ENCODE results near the gene POLR1E.
A peak's percentile ranks its signal among the peaks of the same experiment; 100 is the strongest.
"Not testable (repeated sequence)": the region's sequence is repeated elsewhere in the genome, so short reads cannot be mapped to it uniquely, and the experiment has no call there.

The POLR1E gene

DNA sequence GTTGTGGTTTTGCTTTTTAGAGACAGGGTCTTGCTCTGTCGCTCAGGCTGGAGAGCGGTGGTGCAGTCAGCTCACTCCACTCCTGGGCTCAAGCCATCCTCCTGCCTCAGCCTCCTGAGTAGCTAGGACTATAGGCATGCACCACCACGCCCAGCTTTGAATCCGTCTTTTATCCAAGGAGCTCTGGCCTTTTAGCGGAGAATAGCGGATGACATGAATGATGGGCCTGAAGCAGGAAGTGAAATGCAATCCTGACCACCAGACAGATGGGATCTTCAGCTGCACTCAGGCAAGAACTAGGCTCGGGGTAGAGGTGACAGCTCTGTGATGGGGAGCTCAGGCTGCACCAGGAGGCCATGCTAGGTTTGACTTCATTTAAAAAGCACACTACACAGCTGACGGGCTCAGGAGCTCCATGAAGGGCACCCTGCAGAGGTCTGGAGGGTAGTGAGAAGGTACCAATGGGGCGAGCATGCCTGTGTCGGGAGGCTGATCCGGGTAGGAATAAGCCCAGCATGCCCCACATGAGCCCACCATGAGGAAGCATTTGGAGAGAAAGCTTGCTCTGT lies 21.9 kb downstream of the POLR1E start:
- no peak for DNase-seq

DNA sequence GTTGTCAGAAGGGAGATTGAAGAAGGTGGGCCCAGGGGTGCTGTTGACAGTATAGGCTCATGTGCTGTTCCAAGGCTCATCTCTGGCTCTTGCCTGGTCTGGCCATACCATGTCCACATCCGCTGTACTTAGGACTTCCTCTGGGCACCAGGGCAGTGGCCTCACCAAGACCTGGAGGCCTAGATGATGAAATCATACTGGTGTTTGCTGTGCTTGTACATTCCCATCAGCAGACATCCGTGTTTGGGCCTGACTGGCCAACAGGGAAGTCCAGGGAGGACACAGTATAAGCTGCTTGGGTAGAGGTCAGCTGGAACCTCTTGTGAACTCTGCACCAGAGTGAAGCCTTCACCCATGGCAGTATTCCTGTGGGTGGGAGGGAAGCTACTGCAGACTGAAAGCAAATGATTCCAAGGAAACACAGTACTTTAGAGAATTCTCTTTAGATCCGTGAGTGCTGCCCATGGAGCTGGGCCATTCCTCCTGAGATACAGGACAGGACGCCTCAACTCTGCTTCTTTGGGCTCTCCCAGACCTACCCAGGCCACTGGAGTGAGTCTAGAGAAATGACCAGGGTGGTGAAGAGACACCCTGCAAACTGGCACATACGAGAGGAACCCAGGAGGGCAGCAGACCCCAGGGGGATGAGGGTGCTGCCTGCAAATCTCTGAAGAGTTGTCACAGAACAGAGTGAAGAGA lies 22.5 kb downstream of the POLR1E start:
- DNase-seq: no peak

DNA sequence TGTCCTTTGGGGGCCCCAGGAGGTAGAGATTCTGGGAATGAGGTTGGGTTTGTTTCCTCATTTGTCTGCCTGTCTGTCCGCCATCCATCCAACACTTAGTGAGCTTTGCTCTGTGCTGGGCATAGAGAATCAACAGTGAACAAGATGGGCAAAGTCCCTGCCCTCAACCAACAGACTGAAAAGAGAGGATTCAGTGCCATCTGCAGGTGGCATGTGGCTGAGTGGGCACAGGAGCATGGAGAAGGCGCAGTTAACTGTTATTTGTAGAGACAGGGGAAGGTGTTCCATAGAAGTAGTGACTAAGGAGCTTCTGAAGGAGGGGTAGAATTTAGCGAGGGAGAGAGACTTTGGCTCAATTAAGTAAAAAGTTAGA lies 23.1 kb downstream of the POLR1E start:
- peak; percentile 24 for DNase-seq

DNA sequence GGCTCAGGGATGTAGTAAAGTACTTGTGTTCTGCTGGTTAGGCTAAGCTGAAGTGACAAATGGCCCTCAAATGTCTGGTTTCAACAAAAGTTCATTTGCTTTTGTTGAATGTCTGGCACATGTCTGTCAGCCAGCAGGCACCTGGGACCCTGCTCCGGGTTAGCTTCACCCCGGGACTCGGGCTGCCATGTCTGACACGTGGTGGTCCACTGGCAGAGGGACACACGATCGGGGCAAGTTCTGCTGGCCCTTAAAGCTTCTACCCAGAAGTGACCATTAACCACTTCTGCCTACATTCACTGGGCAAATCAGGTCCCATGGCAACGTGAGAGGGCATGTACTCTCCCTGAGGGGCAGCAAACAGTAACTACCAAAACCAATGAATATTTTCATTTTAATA lies 23.8 kb downstream of the POLR1E start:
- DNase-seq: no peak

DNA sequence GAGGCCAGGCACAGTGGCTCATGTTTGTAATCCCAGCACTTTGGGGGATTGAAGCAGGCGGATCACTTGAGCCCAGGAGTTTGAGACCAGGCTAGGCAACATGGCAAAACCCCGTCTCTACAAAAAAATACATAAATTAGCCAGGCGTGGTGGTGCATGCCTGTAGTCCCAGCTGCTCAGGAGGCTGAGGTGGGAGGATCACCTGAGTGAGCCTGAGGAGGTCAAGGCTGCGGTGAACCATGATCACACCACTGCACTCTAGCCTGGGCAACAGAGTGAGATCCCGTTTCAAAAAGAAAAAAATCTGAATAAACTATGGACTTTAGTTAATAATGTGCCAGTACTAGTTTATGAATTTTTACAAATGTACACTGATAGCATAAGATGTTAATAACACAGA lies 24.3 kb downstream of the POLR1E start:
- DNase-seq: not testable (repeated sequence)

DNA sequence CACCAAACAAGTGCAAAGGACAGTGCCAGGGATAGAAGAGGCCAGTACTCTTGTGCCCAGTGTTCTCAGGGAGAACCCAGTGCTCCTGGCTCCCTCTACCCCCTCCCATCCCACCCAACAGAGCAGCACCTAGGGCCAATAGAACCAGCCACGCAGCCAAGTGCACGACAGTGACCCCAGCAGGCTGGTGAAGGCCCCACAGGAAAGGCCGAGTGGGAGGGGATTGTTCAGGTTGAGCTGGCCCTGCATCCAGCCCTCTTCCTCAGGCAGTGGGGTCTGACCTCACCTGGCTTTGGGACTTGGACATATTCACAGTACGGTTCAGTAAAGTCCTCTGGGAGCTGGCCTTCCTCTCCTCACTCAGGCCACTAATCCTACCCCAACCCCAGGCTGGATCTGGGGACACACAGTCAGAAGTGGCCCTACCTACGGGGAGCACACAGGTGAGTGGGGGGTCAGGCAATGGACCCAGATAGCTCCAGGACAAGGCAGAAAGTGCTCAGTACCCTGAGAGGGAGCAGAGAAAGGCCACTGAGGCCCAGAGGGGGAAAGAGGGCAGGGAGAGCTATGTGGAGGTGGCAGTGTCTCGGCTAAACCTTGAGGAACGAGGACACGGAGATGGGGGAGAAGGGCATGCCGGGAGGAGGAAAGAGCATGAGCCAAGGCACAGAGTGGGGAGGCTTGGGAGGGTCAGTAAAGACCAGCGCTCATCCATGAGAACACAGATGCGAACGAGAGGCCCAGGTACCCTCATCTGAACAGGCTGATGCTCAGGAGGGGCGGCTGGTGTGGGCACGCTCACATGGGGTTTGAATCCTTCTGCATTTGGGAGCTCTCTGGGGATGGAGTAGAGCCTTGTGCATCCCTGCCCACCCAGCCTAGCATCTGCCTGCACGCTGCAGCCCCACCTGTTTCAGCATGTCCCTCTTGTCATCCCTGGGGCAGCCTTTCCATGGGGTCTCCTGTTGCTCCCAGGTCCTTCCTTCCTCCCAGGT lies 25.6 kb downstream of the POLR1E start:
- DNase-seq: no peak

DNA sequence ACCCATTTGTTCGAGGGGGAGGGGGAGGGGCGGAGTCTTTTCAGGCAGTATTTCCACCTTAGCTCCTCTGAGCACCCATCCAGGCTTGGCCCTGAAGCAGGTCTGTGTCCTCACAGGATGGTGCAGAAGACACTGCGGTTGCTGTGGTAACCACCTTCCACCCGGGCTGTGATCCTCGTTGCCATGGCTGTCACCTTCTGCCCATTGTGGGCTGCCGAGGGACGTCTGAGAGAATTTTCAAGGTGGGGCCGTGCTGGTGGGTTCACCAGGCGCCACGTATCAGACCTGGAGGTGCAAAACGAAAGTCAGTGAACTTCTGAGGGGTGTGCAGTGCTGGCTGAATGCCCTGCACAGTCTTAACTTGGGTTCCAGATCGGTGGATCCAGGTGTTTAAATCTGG lies 26.7 kb downstream of the POLR1E start:
- peak; percentile 53 for DNase-seq

DNA sequence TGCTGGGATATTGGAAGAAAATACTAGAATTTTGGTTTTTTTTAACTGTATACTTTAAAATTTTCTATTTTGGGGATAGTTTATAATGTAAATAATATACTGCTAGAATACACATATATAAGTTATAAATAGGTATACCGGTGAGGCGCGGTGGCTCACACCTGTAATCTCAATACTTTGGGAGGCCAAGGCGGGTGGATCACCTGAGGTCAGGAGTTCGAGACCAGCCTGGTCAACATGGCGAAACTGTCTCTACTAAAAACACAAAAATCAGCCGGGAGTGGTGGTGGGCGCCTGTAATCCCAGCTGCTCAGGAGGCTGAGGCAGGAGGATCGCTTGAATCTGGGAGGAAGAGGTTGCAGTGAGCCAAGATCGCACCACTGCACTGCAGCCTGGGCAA lies 28.7 kb downstream of the POLR1E start:
- not testable (repeated sequence) for DNase-seq

DNA sequence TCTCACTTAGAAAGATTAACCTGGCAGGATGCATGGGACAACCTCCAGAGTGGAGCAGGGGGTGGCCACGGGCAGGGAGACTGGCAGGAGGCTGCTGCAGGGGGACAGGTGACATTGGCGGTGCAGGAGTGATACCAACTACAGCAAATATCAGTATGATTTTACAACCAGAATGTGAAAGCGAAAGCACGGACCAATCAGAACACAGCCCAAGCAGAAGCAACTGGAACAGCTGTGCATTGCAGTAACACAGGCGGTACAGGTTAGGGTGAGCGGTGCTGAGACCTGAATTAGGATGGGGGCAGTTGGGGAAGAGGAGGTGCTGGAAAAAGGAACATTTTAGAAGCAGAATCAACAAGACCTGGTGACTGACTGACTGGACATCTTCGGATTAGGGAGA lies 29.3 kb downstream of the POLR1E start:
- no peak for DNase-seq

DNA sequence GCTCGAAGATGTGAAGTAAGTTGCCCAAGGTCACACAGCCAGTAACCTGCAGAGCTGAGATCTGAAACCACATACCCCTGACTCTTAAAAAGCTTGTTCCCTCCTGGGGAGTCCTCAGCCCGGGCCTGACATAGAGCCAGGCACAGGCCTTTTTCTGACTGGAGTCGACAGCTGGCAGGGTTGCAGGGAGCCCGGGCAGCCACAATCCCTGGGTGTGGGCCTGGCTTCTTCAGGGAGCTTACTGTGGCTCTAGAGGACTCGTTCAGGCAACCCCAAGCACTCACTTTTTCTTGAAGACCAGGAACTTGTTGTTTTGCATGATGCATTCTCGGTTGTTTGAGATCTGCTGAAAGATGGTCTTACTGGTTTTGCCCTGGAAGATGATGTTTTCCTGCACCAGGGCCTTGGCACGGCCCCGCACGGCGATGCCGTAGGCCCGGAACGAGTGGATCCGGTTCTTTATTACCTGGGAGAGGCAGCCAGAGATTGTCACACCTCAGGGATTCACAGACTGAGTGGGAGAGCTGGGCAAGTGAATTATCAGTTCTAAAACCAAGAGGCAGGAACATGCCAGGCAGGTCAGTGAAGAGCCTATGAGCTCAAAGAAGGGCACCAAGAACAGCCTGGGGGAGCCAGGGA lies 30.0 kb downstream of the POLR1E start:
- no peak for DNase-seq

DNA sequence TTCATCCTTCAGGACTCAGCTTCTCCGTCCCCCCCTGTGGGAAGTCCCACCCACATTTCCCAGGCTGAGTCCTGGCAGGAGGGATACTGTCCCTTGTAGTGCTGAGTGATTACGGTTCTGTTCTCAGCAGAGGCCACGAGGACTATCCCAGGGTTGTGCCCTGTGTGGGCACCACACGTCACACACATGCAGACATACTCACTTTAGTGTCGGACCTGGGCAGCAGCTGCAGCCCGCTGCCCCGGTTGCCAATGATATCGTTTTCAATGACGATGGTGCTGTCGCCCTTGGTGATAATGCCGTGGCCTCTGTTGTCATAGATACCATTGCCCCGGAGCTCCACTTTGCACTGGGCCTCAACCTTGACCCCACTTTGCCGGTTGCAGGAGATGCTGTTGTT lies 32.2 kb downstream of the POLR1E start:
- DNase-seq: no peak

DNA sequence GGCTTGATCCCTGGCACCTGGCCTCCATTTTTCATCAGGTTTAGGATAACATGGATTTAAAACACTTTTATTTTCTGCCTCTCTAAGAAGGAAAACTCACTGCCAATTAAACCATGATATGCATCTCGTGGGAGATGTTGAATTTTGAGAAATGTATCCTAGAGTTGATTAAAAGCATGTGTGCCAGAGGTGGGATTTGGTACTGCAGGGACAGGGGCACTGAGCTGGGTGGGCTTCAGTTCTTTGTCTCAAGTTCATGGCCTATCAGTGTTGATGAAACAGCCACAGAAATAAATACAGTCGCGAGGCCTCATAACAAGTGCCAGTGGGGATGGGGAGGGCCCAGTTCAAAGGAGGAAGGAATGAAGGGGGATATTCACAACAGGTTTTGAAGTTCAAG lies 34.9 kb downstream of the POLR1E start:
- DNase-seq: no peak

DNA sequence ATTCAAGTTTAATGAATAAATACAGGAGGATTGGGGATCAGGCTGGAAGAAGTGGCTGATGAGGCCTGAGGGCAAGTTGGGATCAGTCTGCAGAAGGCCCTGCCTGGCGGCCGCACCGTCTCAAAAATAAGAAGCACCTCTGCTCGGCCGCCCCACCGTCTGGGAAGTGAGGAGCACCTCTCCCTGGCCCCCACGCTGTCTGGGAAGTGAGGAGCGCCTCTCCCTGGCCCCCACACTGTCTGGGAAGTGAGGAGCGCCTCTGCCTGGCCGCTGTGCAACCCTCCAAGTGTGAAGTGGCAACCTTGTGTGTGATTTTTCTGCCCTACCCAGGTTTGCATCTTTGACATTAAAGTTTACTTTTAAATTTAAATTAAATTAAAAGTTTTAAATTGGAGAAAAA lies 35.4 kb downstream of the POLR1E start:
- no peak for DNase-seq

DNA sequence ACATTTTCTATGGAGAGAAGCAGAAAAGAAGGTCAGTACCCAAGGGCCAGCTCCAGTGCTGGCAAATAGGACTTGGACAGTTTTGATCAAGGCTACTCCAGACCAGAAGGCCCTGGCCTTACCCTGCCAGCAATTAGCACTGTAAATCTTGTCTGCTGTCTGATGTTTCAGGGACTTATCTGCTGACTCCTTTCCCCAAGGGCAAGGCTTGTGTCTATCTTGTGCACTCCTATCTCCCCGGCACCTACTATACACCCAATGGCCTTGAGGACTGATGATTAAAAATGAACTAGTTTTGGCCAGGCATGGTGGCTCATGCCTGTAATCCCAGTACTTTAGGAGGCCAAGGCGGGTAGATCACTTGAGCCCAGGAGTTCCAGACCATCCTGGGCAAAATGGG lies 37.2 kb downstream of the POLR1E start:
- no peak for DNase-seq

DNA sequence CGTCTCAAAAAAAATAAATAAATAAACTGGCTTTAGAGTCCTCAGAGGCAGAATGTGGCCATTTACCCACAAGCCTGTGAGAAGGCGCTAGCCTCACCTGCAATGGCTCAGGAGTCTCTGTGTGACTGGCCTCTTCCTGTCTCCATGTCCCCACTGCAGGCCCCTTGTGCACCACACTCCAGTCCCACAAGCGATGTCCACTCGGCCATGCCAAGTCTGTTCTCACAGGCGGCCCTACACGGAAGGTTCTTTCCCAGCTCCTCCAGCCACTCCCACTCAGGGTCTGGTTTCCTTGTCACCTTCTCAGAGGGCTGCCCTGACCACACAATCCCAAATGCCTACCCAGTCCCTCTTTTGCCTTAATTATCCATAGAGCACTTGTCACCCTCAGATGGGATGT lies 38.2 kb downstream of the POLR1E start:
- no peak for DNase-seq

DNA sequence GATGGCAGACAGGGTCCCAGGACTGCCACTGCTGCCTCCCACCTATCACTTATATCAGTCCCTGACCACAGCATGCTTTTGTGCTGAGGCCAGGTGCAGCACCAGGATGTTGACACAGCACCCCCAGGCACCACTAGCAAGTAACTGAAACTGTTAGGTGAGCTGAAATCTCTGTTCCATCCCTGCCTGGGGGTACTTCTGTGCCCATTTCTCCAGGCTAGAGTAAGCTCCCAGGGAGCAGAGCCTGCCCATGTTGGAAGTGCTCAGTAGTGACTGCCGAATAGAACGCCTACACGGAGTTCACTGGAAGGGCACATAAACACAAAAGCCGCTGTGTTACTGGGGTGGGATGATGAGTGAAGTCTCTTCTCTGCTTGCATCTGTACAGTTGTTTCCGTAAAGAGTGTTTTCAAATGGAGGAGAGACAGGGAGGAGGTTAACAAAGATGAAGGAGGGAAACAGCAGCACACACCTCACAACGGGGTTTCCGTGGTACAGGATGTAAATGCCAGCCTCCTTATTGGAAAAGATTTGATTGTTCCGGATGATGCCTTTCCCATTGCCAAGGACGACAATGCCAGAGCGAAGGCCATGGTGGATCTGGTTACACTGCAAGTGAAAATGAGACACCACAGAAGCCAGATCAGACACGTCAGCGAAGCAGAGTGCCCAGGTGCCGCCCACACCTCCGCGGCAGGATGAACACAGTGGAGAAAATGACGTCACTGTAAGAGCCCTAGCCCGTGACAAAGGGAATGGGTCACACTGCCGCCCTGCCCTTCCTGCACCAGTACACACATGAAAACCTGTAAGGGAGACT lies 43.1 kb downstream of the POLR1E start:
- DNase-seq: peak; percentile 86

DNA sequence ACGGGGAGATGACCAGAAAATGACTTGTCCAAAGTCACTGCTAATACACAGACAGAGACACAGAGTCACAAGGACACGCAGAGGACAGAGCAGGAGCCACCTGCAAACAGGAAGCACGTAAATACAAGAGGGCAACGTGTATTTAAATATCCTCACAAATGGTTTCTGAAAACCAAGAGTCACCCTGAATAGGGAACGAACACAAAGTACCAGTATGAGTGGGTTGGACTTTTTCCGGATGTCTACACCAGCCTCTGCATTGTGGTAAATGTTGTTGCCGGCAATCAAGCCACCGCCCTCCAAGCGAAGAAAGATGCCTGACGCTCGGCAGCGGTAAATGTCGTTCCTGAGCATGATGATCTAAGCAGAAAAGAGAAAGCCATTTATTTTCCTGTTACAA lies 46.0 kb downstream of the POLR1E start:
- DNase-seq: peak; percentile 76

DNA sequence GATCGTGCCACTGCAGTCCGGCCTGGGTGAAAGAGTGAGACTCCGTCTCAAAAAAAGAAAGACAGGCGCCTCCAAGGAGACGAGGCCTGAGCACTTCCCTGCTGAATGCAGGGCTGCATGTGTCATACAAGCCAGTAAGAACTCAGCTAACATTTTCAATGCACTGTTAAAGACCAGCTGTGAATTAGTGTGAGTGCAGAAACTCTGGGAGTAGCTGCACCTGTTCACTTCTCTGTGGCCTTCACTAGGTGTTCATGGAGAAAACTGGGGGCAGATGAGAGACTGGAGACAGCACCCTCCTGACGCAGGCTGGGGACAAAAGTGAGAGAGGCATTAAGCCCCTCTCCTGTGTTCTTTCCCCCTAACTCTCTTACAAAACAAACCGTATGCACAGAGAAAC lies 48.7 kb downstream of the POLR1E start:
- no peak for DNase-seq

DNA sequence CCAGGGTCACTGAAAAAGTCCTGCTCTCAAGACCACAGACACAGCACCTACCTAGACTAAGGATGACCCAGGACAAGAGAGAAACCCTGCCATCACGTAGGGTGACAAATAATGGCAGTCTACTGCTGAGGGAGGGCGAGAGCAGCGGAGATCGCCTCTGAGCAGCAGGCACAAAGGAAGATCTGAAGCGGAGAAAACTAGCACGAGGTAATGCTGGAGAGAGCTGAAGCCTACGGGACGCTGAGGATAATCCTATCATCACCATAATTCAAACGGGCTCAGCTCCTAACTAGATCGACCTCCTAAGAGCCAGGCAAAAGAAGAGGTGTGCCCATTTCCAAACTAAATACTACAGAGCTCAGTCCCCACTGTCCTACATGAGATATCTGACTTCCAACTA lies 49.2 kb downstream of the POLR1E start:
- no peak for DNase-seq

DNA sequence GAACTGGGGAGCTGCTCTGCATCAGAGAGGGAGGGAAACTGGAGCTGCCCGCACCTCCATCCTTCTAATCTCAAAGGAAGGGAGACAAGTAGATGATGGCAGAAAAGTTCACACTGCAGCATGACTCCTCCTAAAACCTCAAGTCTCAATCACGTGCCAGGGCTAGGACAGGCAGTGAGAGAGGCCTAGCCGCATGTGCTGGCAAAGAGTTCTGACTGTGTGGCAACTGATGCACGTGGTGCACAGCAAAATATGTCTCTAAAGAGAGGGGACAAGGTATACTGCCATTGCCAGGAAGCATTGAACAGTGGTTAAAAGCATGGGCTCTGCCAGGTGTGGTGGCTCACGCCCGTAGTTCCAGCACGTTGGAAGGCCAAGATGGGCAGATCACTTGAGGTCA lies 52.4 kb downstream of the POLR1E start:
- no peak for DNase-seq

DNA sequence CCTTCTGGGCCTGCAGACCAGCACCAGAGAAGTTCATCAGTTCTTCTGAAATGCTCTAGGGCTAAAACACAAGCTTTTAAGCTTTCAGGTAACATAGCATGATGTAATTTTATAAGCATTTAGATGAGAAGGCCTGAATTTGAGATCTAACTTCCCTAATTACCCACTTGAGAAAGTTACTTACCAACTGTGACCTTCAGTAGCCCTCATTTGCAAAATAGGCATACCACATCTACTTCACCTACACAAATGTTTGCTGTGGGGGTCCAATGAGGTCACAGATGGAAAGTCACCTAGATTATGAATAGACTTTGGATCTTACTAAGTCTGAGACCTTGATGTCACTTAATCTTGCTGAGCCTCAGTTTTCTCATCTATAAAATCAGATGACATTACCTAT lies 53.9 kb downstream of the POLR1E start:
- no peak for DNase-seq

DNA sequence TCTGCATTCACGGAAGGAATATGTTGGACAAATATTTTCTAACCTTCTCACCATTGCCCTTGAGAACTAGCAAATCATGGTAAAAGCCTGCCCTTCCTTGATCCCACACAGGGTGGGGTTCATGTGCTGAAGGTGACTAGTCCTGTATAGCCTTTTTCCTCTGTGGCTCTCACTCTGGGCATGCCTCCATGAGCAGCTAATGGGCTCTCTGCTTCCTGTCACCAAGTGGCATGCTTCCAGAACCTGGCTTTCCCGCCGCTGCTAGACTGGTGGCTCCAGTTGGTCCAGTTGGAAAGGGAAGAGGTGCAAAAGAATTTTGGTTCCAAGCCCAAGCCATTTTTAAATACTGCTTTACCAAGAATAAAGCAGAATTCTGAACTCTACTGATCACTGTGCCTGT lies 54.9 kb downstream of the POLR1E start:
- no peak for DNase-seq

DNA sequence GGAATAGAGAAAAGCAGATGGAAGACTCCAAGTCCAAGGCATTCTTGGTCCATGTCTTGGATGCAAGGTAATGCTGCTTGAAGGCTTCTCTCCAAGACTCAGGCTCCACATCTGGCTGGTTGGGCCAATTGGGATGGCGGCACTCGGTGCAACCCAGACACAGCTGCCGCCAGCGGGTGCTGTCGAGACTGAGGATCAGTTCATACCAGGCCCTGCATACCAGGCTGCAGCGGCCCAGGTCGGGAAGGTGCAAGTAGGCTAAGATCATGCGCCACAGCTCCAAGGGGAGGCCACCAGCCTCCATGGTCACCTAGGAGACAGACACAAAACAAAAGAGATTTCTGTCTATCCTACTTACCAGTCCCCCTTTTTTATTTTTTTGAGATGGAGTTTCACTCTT lies 55.7 kb downstream of the POLR1E start:
- no peak for DNase-seq
